Cardiac septum (tissue), 1 donor: ENCODE measurements around the gene TSPAN14. TPM values are rescaled to one million over a fixed set of nuclear protein-coding genes. Genes with fewer than 3 reads are reported as not detected.
"Not testable (repeated sequence)": the region's sequence is repeated elsewhere in the genome, so short reads cannot be mapped to it uniquely, and the experiment has no call there.

ENCODE experiments used
- DNase-seq: peaks from one replicate; pipeline ENCODE4 v3.0.0-alpha.2; 2020; ENCODE audit warnings: low spot score
- intact Hi-C: fragments of 100-400 bp; cut with DNase I; formaldehyde crosslinking; loops from one replicate; pipeline ENCODE4 v1.14.0; 2022
- total RNA-seq: library from RNA; stranded (reverse); fragmentation: NEBNext Ultra II Directional; extraction: Animal tissue kit (Norgen Biotek cat#: 25700); gene quantifications from one replicate; pipeline ENCODE4 v1.2.1, GENCODE V29; 2021
- donor health status: DM: no; HTN: no; CAD: no.

TSPAN14 gene
- total RNA-seq, 1 donor from 2014 or later, result 20.1 TPM

DNA sequence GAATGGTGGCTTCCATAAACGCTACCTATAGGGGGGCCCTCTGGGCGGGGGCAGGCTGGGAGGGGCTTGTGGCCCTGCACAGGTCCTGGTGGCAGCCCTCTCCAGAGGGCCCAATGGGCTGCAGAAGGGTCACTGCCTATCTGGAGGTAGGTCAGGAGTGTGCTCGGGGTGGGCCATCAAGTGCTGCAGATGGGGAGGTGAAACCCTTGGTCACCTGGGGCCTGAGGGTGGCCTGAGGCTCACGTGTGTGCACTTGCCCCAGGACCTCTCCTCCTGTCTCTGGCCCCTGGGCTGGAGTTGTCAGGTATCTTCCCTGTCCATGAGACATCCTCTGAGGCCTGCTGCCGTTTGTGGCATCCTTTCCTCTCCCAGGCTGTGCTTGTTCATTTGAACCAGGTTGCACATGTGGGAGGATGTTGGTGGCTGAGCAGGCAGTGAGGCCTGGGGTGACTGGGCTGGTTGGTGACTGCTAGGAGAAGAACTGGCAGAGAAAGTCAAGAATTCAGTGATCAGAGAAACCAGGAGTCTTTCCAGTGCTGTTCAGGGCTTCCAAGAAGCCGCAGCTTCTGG, 62.5 kb downstream of the TSPAN14 start:
- intact Hi-C loops, result no loop called here
- peak; percentile 66 for DNase-seq

DNA sequence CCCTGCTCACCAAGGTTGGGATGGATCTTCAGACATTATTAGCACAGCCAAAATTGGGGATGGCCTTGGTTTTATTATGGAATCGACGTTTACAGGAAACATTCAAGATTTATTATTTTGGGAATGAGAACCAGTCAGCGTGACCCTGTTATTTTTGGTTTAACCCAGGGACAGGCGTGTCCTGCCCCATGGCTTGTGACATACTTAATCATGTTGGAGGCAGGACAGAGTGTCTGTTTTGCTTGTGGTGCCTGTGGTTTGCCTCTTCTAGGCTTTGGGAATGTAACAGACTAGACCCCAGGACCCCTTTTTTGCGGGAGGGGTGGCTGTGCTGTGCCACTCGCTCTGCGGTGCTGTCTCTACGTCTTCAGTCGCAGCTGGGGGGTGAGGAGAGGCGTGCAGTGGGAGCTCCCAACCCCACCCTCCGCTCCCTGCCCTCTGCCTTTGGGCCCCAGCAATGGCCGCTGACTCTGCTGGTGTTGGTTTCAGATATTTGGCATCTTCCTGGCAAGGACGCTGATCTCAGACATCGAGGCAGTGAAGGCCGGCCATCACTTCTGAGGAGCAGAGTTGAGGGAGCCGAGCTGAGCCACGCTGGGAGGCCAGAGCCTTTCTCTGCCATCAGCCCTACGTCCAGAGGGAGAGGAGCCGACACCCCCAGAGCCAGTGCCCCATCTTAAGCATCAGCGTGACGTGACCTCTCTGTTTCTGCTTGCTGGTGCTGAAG, 63.5 kb downstream of the TSPAN14 start:
- intact Hi-C loops, result no loop called here
- peak; percentile 38 for DNase-seq

DNA sequence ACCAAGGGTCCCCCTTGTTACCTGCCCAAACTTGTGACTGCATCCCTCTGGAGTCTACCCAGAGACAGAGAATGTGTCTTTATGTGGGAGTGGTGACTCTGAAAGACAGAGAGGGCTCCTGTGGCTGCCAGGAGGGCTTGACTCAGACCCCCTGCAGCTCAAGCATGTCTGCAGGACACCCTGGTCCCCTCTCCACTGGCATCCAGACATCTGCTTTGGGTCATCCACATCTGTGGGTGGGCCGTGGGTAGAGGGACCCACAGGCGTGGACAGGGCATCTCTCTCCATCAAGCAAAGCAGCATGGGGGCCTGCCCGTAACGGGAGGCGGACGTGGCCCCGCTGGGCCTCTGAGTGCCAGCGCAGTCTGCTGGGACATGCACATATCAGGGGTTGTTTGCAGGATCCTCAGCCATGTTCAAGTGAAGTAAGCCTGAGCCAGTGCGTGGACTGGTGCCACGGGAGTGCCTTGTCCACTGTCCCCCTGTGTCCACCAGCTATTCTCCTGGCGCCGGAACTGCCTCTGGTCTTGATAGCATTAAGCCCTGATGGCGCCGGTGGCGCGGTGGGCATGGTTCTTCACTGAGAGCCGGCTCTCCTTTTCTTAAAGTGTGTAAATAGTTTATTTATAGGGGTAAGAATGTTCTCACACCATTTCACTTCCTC, 64.2 kb downstream of the TSPAN14 start:
- intact Hi-C loops, result no loop called here
- DNase-seq, result no peak

DNA sequence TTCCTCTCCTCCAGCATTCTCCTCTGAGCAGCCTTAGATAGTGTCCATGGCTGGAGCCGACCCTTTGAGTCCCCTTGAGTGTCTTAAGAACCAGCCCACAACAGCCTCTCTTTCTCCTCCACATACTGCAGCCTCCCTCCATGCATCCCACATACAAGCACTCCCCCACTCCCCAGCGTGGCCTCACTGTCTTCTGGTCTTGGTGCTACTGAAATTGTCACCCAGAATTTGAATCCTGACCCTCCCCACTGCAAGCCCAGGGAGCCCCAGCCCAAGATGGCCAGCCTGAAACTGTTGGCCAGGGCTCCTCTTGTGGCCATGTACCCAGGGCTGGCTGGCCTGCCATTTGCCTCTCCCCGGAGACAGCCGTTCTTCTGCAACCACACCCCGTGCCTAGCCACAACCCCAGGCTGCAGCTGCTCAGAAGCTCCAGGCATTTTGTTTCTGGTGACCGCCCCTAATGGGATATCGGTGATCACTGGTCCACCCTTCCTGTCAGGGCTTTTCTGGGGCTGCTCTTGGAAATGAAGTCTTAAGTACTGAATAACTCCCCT, 64.8 kb downstream of the TSPAN14 start:
- no peak for DNase-seq
- intact Hi-C loops, result no loop called here

DNA sequence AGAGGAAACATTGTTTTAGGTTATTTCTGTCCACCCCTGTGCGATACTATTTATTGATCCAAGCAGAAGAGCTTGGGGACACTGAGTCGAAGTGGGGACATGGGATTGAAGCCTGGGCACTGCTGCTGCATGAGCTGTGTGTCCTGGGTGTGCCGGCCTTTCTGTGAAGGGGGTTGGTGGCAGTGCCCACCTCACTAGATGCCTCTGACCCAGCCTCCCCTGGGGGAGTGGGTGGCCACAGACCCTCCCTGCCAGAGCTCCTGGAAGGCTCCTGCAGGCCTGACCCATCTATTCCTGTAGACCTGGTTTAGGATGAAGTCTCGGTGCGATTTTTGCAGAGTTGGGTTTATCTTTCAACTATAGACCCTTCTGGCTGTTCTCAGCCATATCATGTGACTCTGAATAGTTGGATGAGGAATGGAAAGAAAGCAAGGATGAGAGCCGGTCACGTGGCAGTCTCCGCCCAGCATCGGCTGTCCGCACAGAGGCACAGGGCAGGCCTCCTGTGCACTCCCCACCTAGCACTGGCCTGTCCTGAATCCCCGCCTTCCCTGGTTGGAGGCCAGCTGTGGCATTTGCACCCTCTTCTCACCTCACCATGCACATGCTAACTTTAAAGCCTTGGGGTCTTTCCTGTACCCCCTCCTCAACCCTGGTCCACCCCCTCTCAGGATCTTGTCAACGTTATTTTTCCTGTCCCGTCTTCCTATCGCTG, 66.0 kb downstream of the TSPAN14 start:
- no peak for DNase-seq
- intact Hi-C loops, result no loop called here

DNA sequence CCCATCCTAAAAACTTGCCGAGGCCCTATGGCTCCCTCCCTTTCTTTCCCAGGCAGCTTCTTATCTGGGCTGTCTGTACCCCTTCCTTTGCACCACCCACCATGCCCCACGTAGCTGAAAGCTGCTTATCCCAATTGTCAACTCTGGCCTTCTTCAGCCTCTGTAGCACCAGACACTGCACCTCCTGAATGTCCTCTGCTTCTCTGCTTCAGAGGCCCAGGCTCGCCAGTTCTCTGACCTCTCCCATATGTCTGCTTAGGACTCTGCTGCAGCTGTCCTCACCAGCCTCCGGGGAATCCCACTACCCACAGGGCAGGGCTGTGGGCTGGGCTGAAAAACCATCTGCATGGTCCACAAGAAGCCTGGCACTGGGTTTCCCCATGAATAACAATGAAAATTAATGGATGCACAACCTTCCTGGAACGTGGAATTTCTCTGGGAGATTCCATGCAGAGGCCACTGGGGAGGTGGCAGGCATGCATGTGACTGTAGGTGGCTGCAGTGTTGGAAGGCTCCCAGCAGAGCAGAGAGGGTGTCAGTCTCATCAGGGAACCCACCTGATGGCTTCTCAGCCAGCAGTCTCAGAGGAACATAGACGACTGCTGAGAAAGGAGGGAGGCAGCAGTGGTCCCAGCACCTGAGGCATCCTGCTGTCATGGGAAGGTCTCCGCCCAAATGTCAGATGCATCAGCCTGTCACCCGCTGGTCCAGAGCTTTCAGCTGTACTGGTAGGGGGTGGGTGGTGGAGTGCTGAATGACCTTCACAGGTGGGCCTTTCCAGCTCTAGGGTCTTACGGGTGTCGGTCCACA, 66.8 kb downstream of the TSPAN14 start:
- DNase-seq, result no peak
- intact Hi-C loops, result no loop called here

DNA sequence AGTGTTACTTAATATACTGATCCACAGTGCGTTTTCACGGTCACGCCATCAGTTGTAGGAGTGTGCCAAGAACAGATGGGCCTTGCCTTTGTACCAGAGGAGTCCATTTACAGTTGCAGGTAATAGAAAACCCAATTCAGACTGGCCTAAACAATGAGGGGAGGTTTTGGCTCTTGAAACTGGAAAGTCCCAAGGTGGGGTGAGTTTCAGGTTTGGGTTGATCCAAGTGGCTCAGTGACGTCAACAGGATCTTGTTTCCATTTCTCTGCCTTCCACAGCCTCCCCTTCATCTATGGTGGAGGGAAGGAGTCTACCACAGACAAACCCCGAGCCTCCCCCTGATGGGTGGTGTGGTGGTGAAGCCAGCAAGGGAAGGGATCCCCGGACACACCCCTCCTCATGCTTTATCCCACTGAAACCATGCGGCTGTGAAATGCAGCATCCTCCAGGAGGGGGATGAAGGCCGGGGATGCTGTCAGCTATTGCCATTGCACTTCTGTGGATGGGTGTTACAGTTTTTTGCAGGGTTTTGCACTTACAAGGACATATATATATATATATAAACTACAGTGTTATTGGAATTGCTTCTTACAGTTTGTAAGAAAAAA, 68.8 kb downstream of the TSPAN14 start:
- intact Hi-C loops, result no loop called here
- no peak for DNase-seq

DNA sequence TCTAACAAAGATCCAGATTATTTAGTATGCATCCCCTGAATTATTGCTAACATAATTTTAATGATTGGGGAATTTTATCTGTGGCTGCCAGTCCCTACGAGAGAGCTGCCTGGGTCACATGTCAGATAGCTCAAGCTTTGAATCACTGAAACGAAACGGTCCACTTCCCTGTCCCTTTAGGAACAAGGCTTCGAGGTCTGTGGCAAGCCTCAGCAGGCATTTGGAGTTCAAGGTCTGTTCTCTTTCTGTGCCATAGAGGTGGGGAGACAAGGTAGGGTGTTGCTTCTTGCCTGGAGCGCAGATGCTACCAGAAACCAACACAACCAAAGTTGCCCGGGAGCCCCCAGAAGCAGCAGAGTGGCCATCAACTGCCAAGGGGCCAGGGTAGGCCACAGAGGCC, 69.7 kb downstream of the TSPAN14 start:
- intact Hi-C loops, result no loop called here
- no peak for DNase-seq

DNA sequence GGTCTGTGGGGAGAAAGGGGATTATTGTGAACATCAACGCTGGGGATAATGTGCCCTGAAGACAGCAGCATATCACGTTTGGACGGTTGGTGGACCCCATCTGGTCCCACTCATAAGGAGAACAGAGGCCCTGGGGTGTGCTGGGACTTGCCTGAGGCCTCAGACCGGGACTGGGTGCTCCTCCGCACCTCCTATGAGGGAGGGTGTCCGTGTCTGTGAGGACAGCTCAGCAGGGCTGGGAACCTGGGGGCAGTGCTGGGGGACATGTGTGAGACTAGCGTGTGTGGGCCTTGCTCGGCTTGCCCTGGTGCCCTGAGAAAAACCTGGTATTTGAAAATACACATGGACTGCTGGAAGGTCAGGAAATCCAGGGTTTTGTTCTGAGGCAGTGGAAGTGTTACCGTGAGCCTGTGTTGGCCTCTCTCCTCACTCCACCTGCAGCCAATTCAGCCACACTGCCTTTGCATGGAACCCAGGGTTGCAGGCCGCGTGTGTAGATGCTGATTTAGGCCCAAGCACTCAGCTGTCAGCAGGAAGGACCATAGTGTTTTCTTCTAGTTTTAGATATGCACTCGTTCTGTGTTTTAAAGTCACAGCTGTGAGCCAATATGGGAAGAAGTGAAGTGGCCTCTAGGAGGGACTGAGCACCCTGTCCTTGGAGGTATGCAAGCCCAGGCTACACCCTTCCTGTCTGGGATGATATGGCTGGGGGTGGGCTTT, 70.2 kb downstream of the TSPAN14 start:
- intact Hi-C loops, result no loop called here
- no peak for DNase-seq

DNA sequence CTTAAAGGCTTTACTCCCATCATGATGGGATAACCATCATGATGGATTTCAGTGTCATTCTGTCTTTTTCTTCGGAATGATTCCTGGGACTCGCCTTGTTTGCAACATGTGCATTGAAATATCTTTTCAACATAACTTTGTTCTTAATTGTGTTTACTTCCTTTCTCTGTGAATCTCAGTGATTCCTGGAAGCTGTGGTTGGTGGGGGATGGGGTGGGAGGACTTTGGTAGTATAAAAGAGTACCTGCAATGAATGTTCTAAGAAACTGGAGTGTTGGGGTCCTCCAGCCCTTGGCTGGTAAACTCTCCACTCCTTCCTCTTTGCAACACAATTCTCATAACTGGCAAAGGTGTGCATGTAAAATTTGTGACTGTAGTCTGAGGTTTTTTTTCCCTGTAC, 72.1 kb downstream of the TSPAN14 start:
- intact Hi-C loops, result no loop called here
- DNase-seq, result no peak

DNA sequence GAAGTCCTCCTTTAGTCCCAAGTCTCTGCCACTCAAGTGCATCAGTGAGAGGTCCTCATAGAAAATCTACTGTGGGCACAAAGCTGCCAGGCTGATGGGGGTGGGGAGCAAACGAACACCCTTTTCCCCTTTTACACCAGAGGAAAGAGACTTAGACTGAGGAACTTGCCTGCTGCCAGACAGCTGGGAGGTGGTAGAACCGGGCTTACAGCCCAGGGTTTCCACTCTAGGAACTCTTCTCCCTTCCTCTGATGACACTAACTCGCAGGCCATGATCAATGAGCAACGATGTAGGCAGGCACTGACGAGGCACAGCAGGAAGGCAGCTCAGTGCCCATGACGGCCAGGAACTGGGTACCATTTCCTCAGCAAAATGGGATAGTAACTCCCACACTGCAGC, 72.6 kb downstream of the TSPAN14 start:
- DNase-seq, result no peak
- intact Hi-C loops, result no loop called here

DNA sequence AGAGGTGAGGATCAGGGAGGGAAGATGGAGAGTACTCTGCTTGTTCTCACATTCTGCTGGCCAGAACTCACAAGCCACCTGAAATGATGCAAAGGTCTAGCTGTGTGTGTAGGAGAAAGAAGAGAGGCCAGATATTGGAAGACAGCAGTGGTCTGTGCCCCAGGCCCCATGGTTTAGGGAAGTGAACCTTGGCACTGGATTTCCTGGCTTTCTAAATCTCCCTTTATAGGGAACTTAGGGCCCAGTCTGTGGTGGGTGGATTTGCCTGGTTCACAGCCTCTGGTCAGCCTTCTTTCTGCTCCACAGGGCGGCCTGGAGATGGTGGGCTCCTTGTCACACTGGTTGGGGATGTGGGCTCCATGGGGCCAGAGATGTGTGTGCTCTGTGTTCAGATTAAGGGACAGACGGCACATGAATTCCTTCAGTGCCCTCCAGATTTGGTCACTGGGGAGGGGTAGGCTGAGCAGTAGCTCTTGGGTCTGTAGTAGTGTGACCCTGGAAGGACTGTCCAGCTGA, 74.1 kb downstream of the TSPAN14 start:
- no peak for DNase-seq
- intact Hi-C loops, result no loop called here

DNA sequence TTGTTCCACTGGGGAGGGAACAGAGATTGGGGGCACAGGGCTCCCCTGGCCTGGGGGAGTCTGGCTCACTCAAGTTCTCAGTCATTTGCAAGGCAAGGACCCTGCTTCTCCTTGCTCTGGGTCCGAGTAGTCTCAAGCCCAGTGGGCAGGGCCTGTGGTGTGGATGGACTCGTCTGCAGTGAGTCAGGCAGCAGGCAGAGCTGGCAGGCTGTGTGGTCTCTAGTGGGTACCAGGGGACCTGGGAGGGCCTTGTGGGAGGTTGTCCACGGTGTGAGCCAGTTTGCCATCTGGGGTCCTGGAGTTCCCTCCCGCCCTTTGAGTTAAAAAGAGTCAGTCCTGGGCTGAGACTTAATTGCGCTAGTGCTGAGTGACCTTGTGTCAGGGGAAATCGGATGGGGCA, 74.8 kb downstream of the TSPAN14 start:
- no peak for DNase-seq
- intact Hi-C loops, result no loop called here

DNA sequence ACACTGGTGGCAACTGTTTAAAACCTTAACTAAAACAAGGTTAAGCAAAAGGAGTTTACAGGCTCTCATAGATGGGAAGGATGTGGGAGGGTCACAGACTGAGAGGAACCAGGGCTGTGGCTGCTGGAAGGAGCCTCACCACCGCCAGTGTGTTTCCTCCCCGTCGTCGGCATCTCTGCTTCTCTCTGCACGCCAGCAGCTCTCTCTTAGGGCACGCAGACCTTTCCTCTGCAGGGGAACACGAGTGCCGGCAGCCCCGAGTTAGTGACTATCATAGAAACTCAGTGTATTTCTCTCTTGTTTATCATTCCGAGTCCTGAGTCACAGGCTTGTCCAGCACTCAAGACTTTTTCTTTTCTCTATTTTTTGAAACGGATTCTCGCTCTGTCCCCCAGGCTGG, 75.5 kb downstream of the TSPAN14 start:
- intact Hi-C loops, result no loop called here
- DNase-seq, result no peak

DNA sequence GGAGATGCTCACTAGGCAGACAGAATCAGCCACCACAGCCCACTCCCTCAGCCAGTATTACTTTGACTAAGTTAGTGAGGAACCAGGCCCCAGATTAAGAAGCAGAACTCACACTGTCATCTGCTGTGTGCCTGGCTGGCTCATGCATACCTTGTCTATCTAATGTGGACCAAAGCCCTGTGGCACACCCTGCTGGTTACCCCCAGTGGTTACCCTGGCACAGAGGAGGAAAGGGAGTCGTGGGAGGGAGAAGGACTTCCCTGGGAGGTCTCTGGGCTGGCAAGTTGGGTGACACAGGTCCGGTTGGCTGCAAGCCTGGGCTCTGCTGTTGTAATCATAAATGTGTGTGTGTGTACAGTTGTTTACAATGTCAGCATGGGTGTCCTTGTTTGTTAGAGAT, 76.1 kb downstream of the TSPAN14 start:
- no peak for DNase-seq
- intact Hi-C loops, result no loop called here

DNA sequence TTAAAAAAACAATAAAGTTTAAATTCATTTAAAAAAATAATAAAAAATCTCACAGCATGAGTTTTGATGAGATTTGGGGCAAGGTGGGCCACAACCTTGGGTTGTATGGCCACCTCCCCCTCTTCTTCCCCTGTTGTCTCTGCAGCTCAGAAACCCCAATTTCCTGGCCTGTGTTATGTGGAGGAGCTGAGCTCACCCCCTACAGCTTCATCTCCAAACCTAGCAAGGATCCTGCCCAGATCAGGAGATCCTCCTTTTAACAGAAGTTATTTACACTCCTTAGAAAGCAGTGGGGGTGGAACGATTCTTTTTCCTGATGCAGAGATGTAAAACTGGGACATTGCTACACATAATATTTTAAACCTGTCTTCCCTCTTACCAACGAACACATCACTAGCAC, 76.7 kb downstream of the TSPAN14 start:
- intact Hi-C loops, result no loop called here
- no peak for DNase-seq

DNA sequence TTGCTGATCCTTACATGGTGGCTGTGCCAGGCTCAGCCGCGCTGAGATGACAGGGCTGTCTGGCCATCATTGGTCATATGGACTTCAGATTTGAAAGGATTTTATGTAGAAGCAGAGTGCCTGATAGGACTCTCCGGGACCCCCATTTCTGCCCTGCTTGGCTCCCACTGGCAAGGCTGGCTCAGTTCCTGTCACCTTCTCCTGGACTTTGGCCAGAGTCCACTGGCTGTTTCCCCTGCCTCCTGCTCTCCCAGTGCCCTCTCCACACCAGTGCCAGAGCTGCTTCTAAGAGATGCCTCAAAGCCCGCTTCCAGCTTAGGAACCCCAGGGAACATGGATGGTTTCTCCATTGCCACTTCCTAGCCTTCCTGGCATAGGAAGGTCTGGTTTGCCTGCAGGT, 78.5 kb downstream of the TSPAN14 start:
- peak; percentile 55 for DNase-seq
- intact Hi-C loops, result no loop called here

DNA sequence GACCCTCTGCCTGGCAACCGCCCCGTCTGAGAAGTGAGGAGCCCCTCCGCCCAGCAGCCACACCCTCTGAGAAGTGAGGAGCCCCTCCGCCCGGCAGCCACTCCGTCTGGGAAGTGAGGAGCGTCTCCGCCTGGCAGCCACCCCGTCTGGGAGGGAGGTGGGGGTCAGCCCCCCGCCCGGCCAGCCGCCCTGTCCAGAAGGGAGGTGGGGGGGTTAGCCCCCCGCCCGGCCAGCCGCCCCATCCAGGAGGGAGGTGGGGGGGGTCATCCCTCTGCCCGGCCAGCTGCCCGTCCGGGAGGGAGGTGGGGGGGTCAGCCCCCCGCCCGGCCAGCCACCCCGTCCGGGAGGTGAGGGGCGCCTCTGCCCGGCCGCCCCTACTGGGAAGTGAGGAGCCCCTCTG, 79.9 kb downstream of the TSPAN14 start:
- intact Hi-C loops, DNase-seq: not testable (repeated sequence)
